Immature natural killer cell (primary cell): ENCODE data around the gene HLF. TPM values are rescaled to one million over a fixed set of nuclear protein-coding genes. Genes with fewer than 3 reads are reported as not detected.

Experiments used
- DNase-seq, 3 donors: peaks; one replicate each; pipeline ENCODE4 v3.0.0; 2022; ENCODE audit warnings: mixed read lengths in 1 of 3
- H3K27ac Mint-ChIP-seq, 6 donors: one replicate each; pipeline ENCODE4 v1.8.0; 2020; ENCODE audit warnings: mixed read lengths in 6 of 6, mild to moderate bottlenecking in 5 of 6, inconsistent platforms in 4 of 6, moderate library complexity in 3 of 6
- H3K27me3 Mint-ChIP-seq, 3 donors: one replicate each; pipeline ENCODE4 v1.8.0; 2020 to 2021; ENCODE audit warnings: low read depth in 3 of 3, mild to moderate bottlenecking in 3 of 3, mixed read lengths in 3 of 3, moderate library complexity in 3 of 3, inconsistent platforms in 1 of 3
- H3K36me3 Mint-ChIP-seq, 3 donors: one replicate each; pipeline ENCODE4 v1.8.0; 2020; ENCODE audit warnings: mixed read lengths in 3 of 3, inconsistent platforms in 2 of 3, mild to moderate bottlenecking in 2 of 3
- H3K4me1 Mint-ChIP-seq, 2 donors: one replicate each; pipeline ENCODE4 v1.8.0; 2020; ENCODE audit warnings: inconsistent platforms in 2 of 2, mild to moderate bottlenecking in 2 of 2, mixed read lengths in 2 of 2, moderate library complexity in 1 of 2
- H3K4me3 Mint-ChIP-seq, 5 donors: one replicate each; pipeline ENCODE4 v1.8.0; 2020; ENCODE audit warnings: mild to moderate bottlenecking in 5 of 5, mixed read lengths in 5 of 5, inconsistent platforms in 3 of 5, moderate library complexity in 3 of 5
- H3K9me3 Mint-ChIP-seq, 6 donors: one replicate each; pipeline ENCODE4 v1.8.0; 2020; ENCODE audit warnings: mild to moderate bottlenecking in 6 of 6, mixed read lengths in 6 of 6, inconsistent platforms in 4 of 6, moderate library complexity in 3 of 6
- polyA plus RNA-seq, 3 donors: library from polyadenylated mRNA; unstranded; fragments of 300-500 nt; fragmentation: Illumina TruSeq; gene quantifications; one replicate each; pipeline ENCODE4 v1.2.3, GENCODE V29; 2021

HLF gene
- polyA plus RNA-seq, 3 donors from 2014 or later = not detected

GRCh38 chr17:55294042-55294751 is 29.4 kb downstream of the HLF start:
- Mint-ChIP-seq H3K4me1 (no peaks in the 10 kb centered on the region), H3K27ac (no peak overlapping the region), H3K9me3 (no peaks in the 10 kb centered on the region), H3K27me3 (peaks cover 0 to 2% (median 2%) of the 10 kb centered on the region in 3 donors), H3K36me3 (no peaks in the 10 kb centered on the region), H3K4me3 (no peak overlapping the region)
- no peak for DNase-seq

GRCh38 chr17:55295411-55296170 is 30.8 kb downstream of the HLF start:
- Mint-ChIP-seq H3K27me3 (peaks cover 0 to 2% (median 2%) of the 10 kb centered on the region in 3 donors), H3K36me3 (no peaks in the 10 kb centered on the region), H3K4me3 (no peak overlapping the region), H3K9me3 (no peaks in the 10 kb centered on the region), H3K4me1 (no peaks in the 10 kb centered on the region), H3K27ac (no peak overlapping the region)
- DNase-seq = peak; percentile 32 to 49 (median 36)

- Mint-ChIP-seq H3K4me3 (no peak overlapping the region), H3K27me3 (peaks cover 0 to 2% (median 2%) of the 10 kb centered on the region in 3 donors), H3K9me3 (no peaks in the 10 kb centered on the region), H3K27ac (no peak overlapping the region), H3K4me1 (no peaks in the 10 kb centered on the region), H3K36me3 (no peaks in the 10 kb centered on the region)
- no peak for DNase-seq
These were observed 31.5 kb downstream of the HLF start for GRCh38 chr17:55296171-55296695.

- Mint-ChIP-seq H3K27ac (no peak overlapping the region), H3K4me3 (no peak overlapping the region), H3K27me3 (peaks cover 0 to 2% (median 2%) of the 10 kb centered on the region in 3 donors), H3K9me3 (no peaks in the 10 kb centered on the region), H3K36me3 (no peaks in the 10 kb centered on the region), H3K4me1 (no peaks in the 10 kb centered on the region)
- DNase-seq = no peak
These were observed 31.9 kb downstream of the HLF start for GRCh38 chr17:55296699-55297098.

GRCh38 chr17:55298111-55298730 is 33.5 kb downstream of the HLF start:
- Mint-ChIP-seq H3K36me3 (no peaks in the 10 kb centered on the region), H3K4me3 (no peak overlapping the region), H3K9me3 (no peaks in the 10 kb centered on the region), H3K27me3 (peaks cover 0 to 2% (median 2%) of the 10 kb centered on the region in 3 donors), H3K27ac (no peak overlapping the region), H3K4me1 (no peaks in the 10 kb centered on the region)
- DNase-seq = no peak

- Mint-ChIP-seq H3K27me3 (no peaks in the 10 kb centered on the region), H3K27ac (no peak overlapping the region), H3K4me3 (no peak overlapping the region), H3K9me3 (no peaks in the 10 kb centered on the region), H3K36me3 (no peaks in the 10 kb centered on the region), H3K4me1 (no peaks in the 10 kb centered on the region)
- DNase-seq = no peak
These were observed 34.5 kb downstream of the HLF start for GRCh38 chr17:55299162-55299838.

GRCh38 chr17:55299890-55300289 is 35.1 kb downstream of the HLF start:
- Mint-ChIP-seq H3K4me1 (no peaks in the 10 kb centered on the region), H3K27me3 (no peaks in the 10 kb centered on the region), H3K27ac (no peak overlapping the region), H3K4me3 (no peak overlapping the region), H3K36me3 (no peaks in the 10 kb centered on the region), H3K9me3 (no peaks in the 10 kb centered on the region)
- DNase-seq = no peak

GRCh38 chr17:55300479-55301290 is 35.9 kb downstream of the HLF start:
- Mint-ChIP-seq H3K36me3 (no peaks in the 10 kb centered on the region), H3K9me3 (no peaks in the 10 kb centered on the region), H3K4me3 (no peak overlapping the region), H3K27ac (no peak overlapping the region), H3K27me3 (no peaks in the 10 kb centered on the region), H3K4me1 (no peaks in the 10 kb centered on the region)
- no peak for DNase-seq

- H3K4me3 Mint-ChIP-seq = no peak overlapping the region
- H3K4me1 Mint-ChIP-seq = no peaks in the 10 kb centered on the region
- H3K9me3 Mint-ChIP-seq = no peaks in the 10 kb centered on the region
- no peak for DNase-seq
- H3K27ac Mint-ChIP-seq = no peak overlapping the region
- H3K36me3 Mint-ChIP-seq = no peaks in the 10 kb centered on the region
- no peaks in the 10 kb centered on the region for H3K27me3 Mint-ChIP-seq
These were observed 37.0 kb downstream of the HLF start for GRCh38 chr17:55301521-55302406.

- no peak overlapping the region for H3K27ac Mint-ChIP-seq
- H3K27me3 Mint-ChIP-seq = no peaks in the 10 kb centered on the region
These were observed 37.6 kb downstream of the HLF start for GRCh38 chr17:55302407-55302787.

GRCh38 chr17:55303008-55303493 is 38.3 kb downstream of the HLF start:
- H3K4me1 Mint-ChIP-seq = no peaks in the 10 kb centered on the region

More at GRCh38 chr17:55302407-55302787, 37.6 kb downstream of the HLF start:
- Mint-ChIP-seq H3K4me1 (no peaks in the 10 kb centered on the region), H3K4me3 (no peak overlapping the region), H3K36me3 (no peaks in the 10 kb centered on the region), H3K9me3 (no peaks in the 10 kb centered on the region)
- DNase-seq = no peak

GRCh38 chr17:55303701-55304145 is 39.0 kb downstream of the HLF start:
- Mint-ChIP-seq H3K4me1 (no peaks in the 10 kb centered on the region), H3K27me3 (peaks cover 0 to 6% (median 2%) of the 10 kb centered on the region in 3 donors), H3K27ac (no peak overlapping the region), H3K9me3 (no peaks in the 10 kb centered on the region), H3K4me3 (no peak overlapping the region), H3K36me3 (no peaks in the 10 kb centered on the region)
- no peak for DNase-seq

More at GRCh38 chr17:55303008-55303493, 38.3 kb downstream of the HLF start:
- DNase-seq = no peak
- no peaks in the 10 kb centered on the region for H3K9me3 Mint-ChIP-seq
- H3K27me3 Mint-ChIP-seq = peaks cover 0 to 6% (median 0%) of the 10 kb centered on the region in 3 donors
- no peak overlapping the region for H3K4me3 Mint-ChIP-seq
- no peak overlapping the region for H3K27ac Mint-ChIP-seq
- no peaks in the 10 kb centered on the region for H3K36me3 Mint-ChIP-seq
